Measurements from ENCODE around the gene VPS26A.

GRCh38 chr10:69182005-69182404, 58.0 kb downstream of the VPS26A start:
- TF ChIP-seq, protein P1, sequence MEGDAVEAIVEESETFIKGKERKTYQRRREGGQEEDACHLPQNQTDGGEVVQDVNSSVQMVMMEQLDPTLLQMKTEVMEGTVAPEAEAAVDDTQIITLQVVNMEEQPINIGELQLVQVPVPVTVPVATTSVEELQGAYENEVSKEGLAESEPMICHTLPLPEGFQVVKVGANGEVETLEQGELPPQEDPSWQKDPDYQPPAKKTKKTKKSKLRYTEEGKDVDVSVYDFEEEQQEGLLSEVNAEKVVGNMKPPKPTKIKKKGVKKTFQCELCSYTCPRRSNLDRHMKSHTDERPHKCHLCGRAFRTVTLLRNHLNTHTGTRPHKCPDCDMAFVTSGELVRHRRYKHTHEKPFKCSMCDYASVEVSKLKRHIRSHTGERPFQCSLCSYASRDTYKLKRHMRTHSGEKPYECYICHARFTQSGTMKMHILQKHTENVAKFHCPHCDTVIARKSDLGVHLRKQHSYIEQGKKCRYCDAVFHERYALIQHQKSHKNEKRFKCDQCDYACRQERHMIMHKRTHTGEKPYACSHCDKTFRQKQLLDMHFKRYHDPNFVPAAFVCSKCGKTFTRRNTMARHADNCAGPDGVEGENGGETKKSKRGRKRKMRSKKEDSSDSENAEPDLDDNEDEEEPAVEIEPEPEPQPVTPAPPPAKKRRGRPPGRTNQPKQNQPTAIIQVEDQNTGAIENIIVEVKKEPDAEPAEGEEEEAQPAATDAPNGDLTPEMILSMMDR (IDR thresholded peaks at IDR 0.05) = no peak
- no peak for TF ChIP-seq POLR2A (IDR thresholded peaks at IDR 0.05)
